ENCODE results near the gene GGACT.

Gene GGACT

GRCh38 chr13:100506154-100506553, 82.4 kb downstream of the GGACT start:
- Histone ChIP-seq H3K36me3 (ENCODE audit: control insufficient read depth, insufficient read depth, low read length) (no peaks in the 10 kb centered on the region), H3K9ac (ENCODE audit: low read depth, low read length) (no peak overlapping the region), H3K4me3 (ENCODE audit: low read depth, low read length) (no peak overlapping the region), H3K4me1 (ENCODE audit: control insufficient read depth, insufficient read depth, low read length) (peaks cover 27% of the 10 kb centered on the region), H3K27me3 (ENCODE audit: control insufficient read depth, insufficient read depth, low read length) (no peaks in the 10 kb centered on the region), H3K9me3 (ENCODE audit: control insufficient read depth, insufficient read depth, low read length) (no peaks in the 10 kb centered on the region)

DNA sequence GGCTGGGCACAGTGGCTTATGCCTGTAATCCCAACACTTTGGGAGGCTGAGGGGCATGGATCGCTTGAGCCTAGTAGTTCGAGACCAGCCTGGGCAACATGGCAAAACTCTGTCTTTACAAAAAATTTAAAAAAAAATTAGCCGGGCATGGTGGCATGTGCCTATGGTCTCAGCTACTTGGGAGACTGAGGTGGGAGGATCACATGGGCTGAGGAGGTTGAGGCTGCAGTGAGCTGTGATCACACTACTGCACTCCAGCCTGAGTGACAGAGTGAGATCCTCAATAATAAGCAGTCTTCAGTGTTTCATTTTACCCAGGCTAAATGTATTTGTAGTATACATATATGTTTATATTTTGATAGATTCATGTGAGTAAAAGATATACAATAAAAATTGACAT, 85.0 kb downstream of the GGACT start:
- H3K4me1 ChIP-seq (ENCODE audit: control insufficient read depth, insufficient read depth, low read length), result peaks cover 7% of the 10 kb centered on the region
- no peaks in the 10 kb centered on the region for H3K9me3 ChIP-seq (ENCODE audit: control insufficient read depth, insufficient read depth, low read length)
- no peak overlapping the region for H3K4me3 ChIP-seq (ENCODE audit: low read depth, low read length)
- no peak overlapping the region for H3K9ac ChIP-seq (ENCODE audit: low read depth, low read length)
- no peaks in the 10 kb centered on the region for H3K36me3 ChIP-seq (ENCODE audit: control insufficient read depth, insufficient read depth, low read length)
- H3K27me3 ChIP-seq (ENCODE audit: control insufficient read depth, insufficient read depth, low read length), result no peaks in the 10 kb centered on the region

DNA sequence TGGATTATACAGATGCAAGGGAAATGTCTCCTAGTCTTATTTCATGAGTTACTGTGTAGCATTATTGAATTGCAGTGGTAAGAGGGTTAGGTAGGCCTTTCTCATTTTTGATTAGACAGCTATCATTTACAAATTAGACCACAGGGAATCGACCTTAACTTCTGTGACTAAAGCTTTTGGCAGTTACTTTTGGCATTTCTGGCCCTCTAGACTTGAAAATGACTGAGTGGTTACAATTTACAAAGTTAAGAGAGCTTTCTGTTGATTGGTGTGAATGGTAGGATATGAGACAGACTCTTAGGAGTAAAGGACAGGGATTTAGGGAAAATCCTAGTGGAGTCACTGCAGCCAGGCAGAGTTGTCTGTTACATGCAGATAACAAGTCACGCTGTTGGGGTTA, 86.1 kb downstream of the GGACT start:
- Histone ChIP-seq H3K4me1 (ENCODE audit: control insufficient read depth, insufficient read depth, low read length) (no peaks in the 10 kb centered on the region), H3K9me3 (ENCODE audit: control insufficient read depth, insufficient read depth, low read length) (no peaks in the 10 kb centered on the region), H3K27me3 (ENCODE audit: control insufficient read depth, insufficient read depth, low read length) (no peaks in the 10 kb centered on the region), H3K9ac (ENCODE audit: low read depth, low read length) (no peak overlapping the region), H3K4me3 (ENCODE audit: low read depth, low read length) (no peak overlapping the region), H3K36me3 (ENCODE audit: control insufficient read depth, insufficient read depth, low read length) (no peaks in the 10 kb centered on the region)

DNA sequence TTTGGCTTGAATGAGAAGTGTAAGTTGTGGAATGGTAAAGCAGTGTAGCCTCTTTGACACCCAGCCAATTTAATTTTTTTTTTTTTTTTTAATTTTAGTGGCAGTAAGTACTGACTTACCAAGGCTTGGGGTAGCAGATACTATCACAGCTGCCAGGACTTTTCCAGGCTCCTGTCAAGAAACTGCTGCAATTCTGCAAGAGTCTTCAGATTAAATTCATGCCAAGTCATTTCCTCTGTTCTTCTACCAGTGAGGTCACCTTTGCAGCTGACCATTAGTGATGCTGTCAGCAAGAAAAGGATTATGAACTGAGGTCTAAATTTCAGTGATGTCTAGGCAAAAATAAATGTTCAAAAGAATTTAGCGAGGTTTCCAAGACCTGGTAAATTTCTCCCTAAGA, 91.2 kb downstream of the GGACT start:
- Histone ChIP-seq H3K27me3 (ENCODE audit: control insufficient read depth, insufficient read depth, low read length) (no peaks in the 10 kb centered on the region), H3K4me1 (ENCODE audit: control insufficient read depth, insufficient read depth, low read length) (no peaks in the 10 kb centered on the region), H3K9me3 (ENCODE audit: control insufficient read depth, insufficient read depth, low read length) (no peaks in the 10 kb centered on the region), H3K36me3 (ENCODE audit: control insufficient read depth, insufficient read depth, low read length) (no peaks in the 10 kb centered on the region), H3K9ac (ENCODE audit: low read depth, low read length) (no peak overlapping the region), H3K4me3 (ENCODE audit: low read depth, low read length) (no peak overlapping the region)

DNA sequence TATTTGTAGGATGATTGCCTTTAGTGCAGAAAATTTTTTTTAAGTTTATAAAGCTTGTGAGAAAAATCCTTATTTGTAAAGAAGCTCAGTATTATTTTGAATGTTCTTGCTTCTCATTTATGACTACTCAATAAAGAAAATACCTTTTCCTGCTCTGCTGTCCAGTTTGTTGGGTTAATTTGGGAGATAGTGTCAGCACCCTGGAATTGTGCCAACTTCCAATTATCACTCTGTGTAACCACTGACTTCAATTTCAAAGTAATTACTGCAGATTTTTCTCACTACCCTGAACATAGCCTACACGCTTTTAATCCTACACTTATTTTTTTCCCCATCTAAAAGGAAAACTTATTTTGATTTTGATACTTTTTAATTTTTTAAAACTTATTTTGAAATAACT, 93.1 kb downstream of the GGACT start:
- no peak overlapping the region for H3K4me3 ChIP-seq (ENCODE audit: low read depth, low read length)
- H3K36me3 ChIP-seq (ENCODE audit: control insufficient read depth, insufficient read depth, low read length), result no peaks in the 10 kb centered on the region
- H3K9ac ChIP-seq (ENCODE audit: low read depth, low read length), result no peak overlapping the region
- H3K4me1 ChIP-seq (ENCODE audit: control insufficient read depth, insufficient read depth, low read length), result peaks cover 9% of the 10 kb centered on the region
- no peaks in the 10 kb centered on the region for H3K27me3 ChIP-seq (ENCODE audit: control insufficient read depth, insufficient read depth, low read length)
- H3K9me3 ChIP-seq (ENCODE audit: control insufficient read depth, insufficient read depth, low read length), result no peaks in the 10 kb centered on the region

- Histone ChIP-seq H3K27me3 (ENCODE audit: control insufficient read depth, insufficient read depth, low read length) (no peaks in the 10 kb centered on the region), H3K36me3 (ENCODE audit: control insufficient read depth, insufficient read depth, low read length) (no peaks in the 10 kb centered on the region), H3K9me3 (ENCODE audit: control insufficient read depth, insufficient read depth, low read length) (no peaks in the 10 kb centered on the region), H3K4me1 (ENCODE audit: control insufficient read depth, insufficient read depth, low read length) (peaks cover 15% of the 10 kb centered on the region), H3K4me3 (ENCODE audit: low read depth, low read length) (no peak overlapping the region), H3K9ac (ENCODE audit: low read depth, low read length) (no peak overlapping the region)
Observed at GRCh38 chr13:100493418-100493817, 95.2 kb downstream of the GGACT start.

DNA sequence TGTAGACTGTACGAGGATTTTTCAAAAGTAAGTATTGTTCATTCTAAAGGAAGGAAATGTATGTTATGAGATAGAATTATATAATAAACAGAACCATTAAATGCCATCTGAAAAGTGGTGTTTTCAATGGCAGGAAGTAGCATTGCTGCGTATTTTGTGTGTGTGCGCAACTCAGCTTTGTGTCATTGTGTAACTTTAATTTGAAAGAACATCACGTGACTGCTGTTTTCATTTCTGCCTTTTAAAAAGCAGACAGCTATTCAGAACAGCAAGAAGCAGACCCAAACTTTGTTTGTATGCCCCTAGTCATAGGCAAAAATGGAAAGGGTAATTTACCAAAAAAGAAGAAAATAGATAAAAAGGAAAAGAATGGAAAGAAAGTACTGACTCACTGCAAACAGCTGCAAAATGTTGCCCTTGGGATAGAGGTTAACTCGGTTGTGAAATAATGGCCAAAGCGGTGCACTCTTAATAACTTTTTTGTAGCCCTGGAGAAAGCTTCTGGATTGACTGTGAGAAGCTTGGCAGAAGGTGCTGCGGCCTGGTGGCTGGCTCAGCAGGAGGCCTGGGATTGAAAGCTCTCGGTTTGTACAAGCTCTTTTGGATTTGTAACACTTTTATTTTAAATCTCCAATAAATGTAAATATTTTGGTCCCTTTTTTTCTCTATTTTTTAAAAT, 97.3 kb downstream of the GGACT start:
- Histone ChIP-seq H3K27me3 (ENCODE audit: control insufficient read depth, insufficient read depth, low read length) (no peaks in the 10 kb centered on the region), H3K4me1 (ENCODE audit: control insufficient read depth, insufficient read depth, low read length) (peaks cover 18% of the 10 kb centered on the region), H3K9ac (ENCODE audit: low read depth, low read length) (no peak overlapping the region), H3K4me3 (ENCODE audit: low read depth, low read length) (no peak overlapping the region), H3K36me3 (ENCODE audit: control insufficient read depth, insufficient read depth, low read length) (no peaks in the 10 kb centered on the region), H3K9me3 (ENCODE audit: control insufficient read depth, insufficient read depth, low read length) (no peaks in the 10 kb centered on the region)

- no peaks in the 10 kb centered on the region for H3K27me3 ChIP-seq (ENCODE audit: control insufficient read depth, insufficient read depth, low read length)
- H3K9ac ChIP-seq (ENCODE audit: low read depth, low read length), result no peak overlapping the region
- H3K4me3 ChIP-seq (ENCODE audit: low read depth, low read length), result no peak overlapping the region
- H3K36me3 ChIP-seq (ENCODE audit: control insufficient read depth, insufficient read depth, low read length), result no peaks in the 10 kb centered on the region
- no peaks in the 10 kb centered on the region for H3K9me3 ChIP-seq (ENCODE audit: control insufficient read depth, insufficient read depth, low read length)
- H3K4me1 ChIP-seq (ENCODE audit: control insufficient read depth, insufficient read depth, low read length), result peaks cover 18% of the 10 kb centered on the region
Observed at GRCh38 chr13:100490692-100491091, 97.9 kb downstream of the GGACT start.

DNA sequence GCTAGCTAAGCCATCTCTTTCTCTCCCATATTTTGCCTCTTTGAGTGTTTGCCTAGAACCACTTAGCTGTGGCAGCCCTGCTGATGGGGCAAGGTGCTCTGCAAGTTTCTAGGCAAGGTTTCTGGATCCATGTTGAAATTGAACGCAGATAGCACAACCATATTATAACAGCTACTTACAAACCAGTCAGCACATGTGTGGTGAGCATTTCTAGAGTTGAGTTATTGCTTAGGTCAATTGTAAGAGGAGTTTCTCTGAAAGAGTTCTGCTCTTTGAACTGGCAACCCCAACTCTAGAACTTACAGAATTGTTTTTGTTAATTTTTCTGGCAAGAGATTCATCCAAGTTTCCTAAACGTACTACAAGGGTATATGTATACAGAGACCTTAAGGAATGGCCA, 103.3 kb downstream of the GGACT start:
- no peaks in the 10 kb centered on the region for H3K36me3 ChIP-seq (ENCODE audit: control insufficient read depth, insufficient read depth, low read length)
- peaks cover 7% of the 10 kb centered on the region for H3K4me1 ChIP-seq (ENCODE audit: control insufficient read depth, insufficient read depth, low read length)
- H3K9ac ChIP-seq (ENCODE audit: low read depth, low read length), result no peak overlapping the region
- H3K27me3 ChIP-seq (ENCODE audit: control insufficient read depth, insufficient read depth, low read length), result no peaks in the 10 kb centered on the region
- H3K4me3 ChIP-seq (ENCODE audit: low read depth, low read length), result no peak overlapping the region
- H3K9me3 ChIP-seq (ENCODE audit: control insufficient read depth, insufficient read depth, low read length), result no peaks in the 10 kb centered on the region

GRCh38 chr13:100484702-100485101, 103.9 kb downstream of the GGACT start:
- no peak overlapping the region for H3K9ac ChIP-seq (ENCODE audit: low read depth, low read length)
- H3K9me3 ChIP-seq (ENCODE audit: control insufficient read depth, insufficient read depth, low read length), result no peaks in the 10 kb centered on the region
- H3K4me1 ChIP-seq (ENCODE audit: control insufficient read depth, insufficient read depth, low read length), result peaks cover 3% of the 10 kb centered on the region
- no peaks in the 10 kb centered on the region for H3K36me3 ChIP-seq (ENCODE audit: control insufficient read depth, insufficient read depth, low read length)
- no peaks in the 10 kb centered on the region for H3K27me3 ChIP-seq (ENCODE audit: control insufficient read depth, insufficient read depth, low read length)
- H3K4me3 ChIP-seq (ENCODE audit: low read depth, low read length), result no peak overlapping the region

DNA sequence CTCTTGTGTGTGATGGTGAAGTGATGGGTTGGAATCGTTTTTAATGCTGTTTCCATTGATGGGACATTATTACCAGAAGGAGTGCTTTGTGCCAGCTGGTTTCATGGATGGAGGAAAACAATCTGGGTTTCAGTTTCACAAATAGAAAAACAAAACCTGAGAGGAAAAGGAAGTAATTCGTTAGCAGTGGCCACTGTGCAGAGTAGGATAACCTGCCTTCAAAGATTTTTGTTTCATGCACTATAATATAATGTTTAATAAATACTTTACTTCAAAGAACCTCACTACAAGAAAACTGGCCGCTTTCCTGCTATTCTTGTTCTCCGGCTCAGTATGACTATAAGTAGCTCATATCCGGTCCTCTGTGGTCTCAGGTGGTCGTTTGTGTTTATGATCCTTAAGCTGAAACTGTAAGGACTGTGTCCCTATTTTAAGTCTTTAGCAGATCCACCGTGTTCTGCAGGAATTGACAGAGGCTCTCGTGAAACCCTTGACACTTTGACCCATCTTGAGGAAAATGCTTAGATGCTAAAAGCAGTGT, 104.7 kb downstream of the GGACT start:
- Histone ChIP-seq H3K9me3 (ENCODE audit: control insufficient read depth, insufficient read depth, low read length) (no peaks in the 10 kb centered on the region), H3K9ac (ENCODE audit: low read depth, low read length) (no peak overlapping the region), H3K4me1 (ENCODE audit: control insufficient read depth, insufficient read depth, low read length) (peaks cover 3% of the 10 kb centered on the region)

DNA sequence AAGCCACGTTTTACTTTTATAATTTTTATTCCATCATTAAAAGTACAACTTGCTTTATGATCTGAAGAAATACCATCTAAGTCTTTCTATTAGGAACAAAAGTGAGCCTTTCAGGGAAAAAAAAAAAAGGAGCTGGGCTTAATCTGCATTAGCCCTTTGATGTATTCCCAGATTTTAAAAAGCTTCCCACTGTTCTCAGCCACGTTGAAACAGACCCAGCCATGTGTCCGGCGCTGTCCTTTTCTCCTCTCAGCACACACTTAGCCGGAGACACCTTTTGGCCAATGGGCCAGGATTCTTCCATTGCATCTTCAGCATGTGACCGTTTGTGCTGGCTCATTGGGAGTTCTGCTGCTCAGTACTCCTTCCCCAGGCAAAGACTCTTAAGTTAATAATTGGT, 105.5 kb downstream of the GGACT start:
- no peak overlapping the region for H3K9ac ChIP-seq (ENCODE audit: low read depth, low read length)
- no peaks in the 10 kb centered on the region for H3K27me3 ChIP-seq (ENCODE audit: control insufficient read depth, insufficient read depth, low read length)
- H3K36me3 ChIP-seq (ENCODE audit: control insufficient read depth, insufficient read depth, low read length), result no peaks in the 10 kb centered on the region
- H3K4me3 ChIP-seq (ENCODE audit: low read depth, low read length), result no peak overlapping the region
- no peaks in the 10 kb centered on the region for H3K9me3 ChIP-seq (ENCODE audit: control insufficient read depth, insufficient read depth, low read length)
- peaks cover 8% of the 10 kb centered on the region for H3K4me1 ChIP-seq (ENCODE audit: control insufficient read depth, insufficient read depth, low read length)

More for the DNA sequence above, 104.7 kb downstream of the GGACT start:
- no peaks in the 10 kb centered on the region for H3K36me3 ChIP-seq (ENCODE audit: control insufficient read depth, insufficient read depth, low read length)
- H3K27me3 ChIP-seq (ENCODE audit: control insufficient read depth, insufficient read depth, low read length), result no peaks in the 10 kb centered on the region
- H3K4me3 ChIP-seq (ENCODE audit: low read depth, low read length), result no peak overlapping the region

Data from iPS-15b (cell line).